Thymus (tissue), 11 donors: ENCODE results near the gene HOXA10. TPM values are rescaled to one million over a fixed set of nuclear protein-coding genes. Genes with fewer than 3 reads are reported as not detected.

Experiments used
- DNase-seq, 9 donors: peaks; one replicate each; pipeline ENCODE4 v3.0.0-alpha.2; 2013; ENCODE audit warnings: low spot score in 9 of 9, low read depth in 6 of 9, missing footprints in 1 of 9
- H3K27ac ChIP-seq, 2 donors: one replicate each; pipeline ENCODE4 v1.5.1; 2013; ENCODE audit warnings: control low read depth in 1 of 2, low read depth in 1 of 2, low read length in 1 of 2, mild to moderate bottlenecking in 1 of 2, moderate library complexity in 1 of 2
- H3K27me3 ChIP-seq, 2 donors: one replicate each; pipeline ENCODE4 v1.5.1; 2013; ENCODE audit warnings: low read length in 1 of 2; ENCODE audit not compliant: control insufficient read depth in 2 of 2, insufficient read depth in 1 of 2
- H3K36me3 ChIP-seq, 2 donors: one replicate each; pipeline ENCODE4 v1.5.1; 2013; ENCODE audit warnings: low read length in 1 of 2, mild to moderate bottlenecking in 1 of 2, moderate library complexity in 1 of 2; ENCODE audit not compliant: control insufficient read depth in 2 of 2, insufficient read depth in 2 of 2
- H3K4me1 ChIP-seq, 2 donors: one replicate each; pipeline ENCODE4 v1.5.1; 2013; ENCODE audit warnings: low read length in 2 of 2; ENCODE audit not compliant: control insufficient read depth in 2 of 2, insufficient read depth in 2 of 2
- H3K4me3 ChIP-seq, 2 donors: one replicate each; pipeline ENCODE4 v1.5.1; 2013; ENCODE audit warnings: low read length in 2 of 2, control low read depth in 1 of 2, mild to moderate bottlenecking in 1 of 2
- H3K9me3 ChIP-seq, 2 donors: one replicate each; pipeline ENCODE4 v1.5.1; 2013; ENCODE audit warnings: low read length in 1 of 2, mild to moderate bottlenecking in 1 of 2; ENCODE audit not compliant: control insufficient read depth in 2 of 2, insufficient read depth in 1 of 2
- WGBS: extraction: QIAGEN DNeasy Blood & Tissue Kit; methylation state at CpG from one replicate; pipeline ENCODE4 v1.1.7; 2013; 5-methylcytosine and 5-hydroxymethylcytosine counted together
- polyA plus RNA-seq: library from polyadenylated mRNA; stranded (reverse); fragments of 200-250 nt; gene quantifications from one replicate; pipeline ENCODE4 v1.2.3, GENCODE V29; 2013
- total RNA-seq: library from RNA; stranded (reverse); fragments of 120-200 nt; gene quantifications from one replicate; pipeline ENCODE4 v1.2.4, GENCODE V29; 2013
- donor health status: healthy.

Gene HOXA10
- total and polyA plus RNA-seq, 2 donors: 1.1 to 3.5 TPM

GRCh38 chr7:27140126-27140857 is 33.8 kb downstream of the HOXA10 start:
- H3K4me3 ChIP-seq: no peak overlapping the region
- 94% methylated on average over 15 of the region's 15 CpGs for WGBS

GRCh38 chr7:27139334-27140125 is 34.6 kb downstream of the HOXA10 start:
- WGBS: 93% methylated on average over 53 of the region's 53 CpGs
- DNase-seq: no peak
- H3K9me3 ChIP-seq: peaks cover 2 to 3% of the 10 kb centered on the region in 2 donors
- H3K4me1 ChIP-seq: peaks cover 5 to 11% of the 10 kb centered on the region in 2 donors
- H3K27me3 ChIP-seq: peaks cover 12 to 85% of the 10 kb centered on the region in 2 donors
- no peak overlapping the region for H3K27ac ChIP-seq
- no peak overlapping the region for H3K4me3 ChIP-seq
- no peaks in the 10 kb centered on the region for H3K36me3 ChIP-seq

More at GRCh38 chr7:27140126-27140857, 33.8 kb downstream of the HOXA10 start:
- no peak overlapping the region for H3K27ac ChIP-seq
- peaks cover 16 to 93% of the 10 kb centered on the region in 2 donors for H3K27me3 ChIP-seq
- H3K9me3 ChIP-seq: peaks cover 2 to 8% of the 10 kb centered on the region in 2 donors
- DNase-seq: no peak
- H3K36me3 ChIP-seq: no peaks in the 10 kb centered on the region
- H3K4me1 ChIP-seq: peaks cover 5 to 10% of the 10 kb centered on the region in 2 donors

GRCh38 chr7:27138985-27139333 is 35.2 kb downstream of the HOXA10 start:
- Histone ChIP-seq H3K4me1 (peaks cover 5 to 11% of the 10 kb centered on the region in 2 donors), H3K36me3 (no peaks in the 10 kb centered on the region), H3K9me3 (peaks cover 0 to 2% of the 10 kb centered on the region in 2 donors), H3K27ac (no peak overlapping the region), H3K27me3 (peaks cover 12 to 81% of the 10 kb centered on the region in 2 donors), H3K4me3 (no peak overlapping the region)
- DNase-seq: no peak
- WGBS: 94% methylated on average over 11 of the region's 11 CpGs

- H3K27me3 ChIP-seq: peaks cover 13 to 81% of the 10 kb centered on the region in 2 donors
- DNase-seq: no peak
- H3K9me3 ChIP-seq: no peaks in the 10 kb centered on the region
- H3K27ac ChIP-seq: no peak overlapping the region
- no peaks in the 10 kb centered on the region for H3K36me3 ChIP-seq
- 96% methylated on average over 1 of the region's 1 CpG for WGBS
- H3K4me1 ChIP-seq: peaks cover 5 to 11% of the 10 kb centered on the region in 2 donors
- H3K4me3 ChIP-seq: no peak overlapping the region
Measured at GRCh38 chr7:27138472-27138871, 35.6 kb downstream of the HOXA10 start.

- H3K9me3 ChIP-seq: no peaks in the 10 kb centered on the region
- H3K27me3 ChIP-seq: peaks cover 13 to 80% of the 10 kb centered on the region in 2 donors
- 95% methylated on average over 2 of the region's 2 CpGs for WGBS
- no peak overlapping the region for H3K4me3 ChIP-seq
- no peak for DNase-seq
- no peak overlapping the region for H3K27ac ChIP-seq
- no peaks in the 10 kb centered on the region for H3K36me3 ChIP-seq
- peaks cover 5 to 11% of the 10 kb centered on the region in 2 donors for H3K4me1 ChIP-seq
Measured at GRCh38 chr7:27137640-27138315, 36.3 kb downstream of the HOXA10 start.

GRCh38 chr7:27134392-27134791 is 39.7 kb downstream of the HOXA10 start:
- WGBS: 26% methylated on average over 2 of the region's 2 CpGs
- Histone ChIP-seq H3K36me3 (no peaks in the 10 kb centered on the region), H3K27me3 (peaks cover 13 to 65% of the 10 kb centered on the region in 2 donors), H3K27ac (no peak overlapping the region), H3K4me3 (no peak overlapping the region), H3K9me3 (peaks cover 0 to 6% of the 10 kb centered on the region in 2 donors), H3K4me1 (peaks cover 5 to 17% of the 10 kb centered on the region in 2 donors)
- no peak for DNase-seq

- Histone ChIP-seq H3K4me3 (no peak overlapping the region), H3K27me3 (peaks cover 12 to 63% of the 10 kb centered on the region in 2 donors), H3K27ac (no peak overlapping the region), H3K9me3 (peaks cover 0 to 7% of the 10 kb centered on the region in 2 donors), H3K4me1 (peaks cover 5 to 17% of the 10 kb centered on the region in 2 donors), H3K36me3 (no peaks in the 10 kb centered on the region)
- DNase-seq: no peak
- WGBS: 93% methylated on average over 18 of the region's 18 CpGs
Measured at GRCh38 chr7:27133409-27134231, 40.5 kb downstream of the HOXA10 start.

- WGBS: 87% methylated on average over 6 of the region's 6 CpGs
- Histone ChIP-seq H3K36me3 (no peaks in the 10 kb centered on the region), H3K4me1 (peaks cover 5 to 17% of the 10 kb centered on the region in 2 donors), H3K9me3 (peaks cover 0 to 7% of the 10 kb centered on the region in 2 donors), H3K27me3 (peaks cover 8 to 60% of the 10 kb centered on the region in 2 donors), H3K27ac (no peak overlapping the region), H3K4me3 (no peak overlapping the region)
- no peak for DNase-seq
Measured at GRCh38 chr7:27132978-27133377, 41.1 kb downstream of the HOXA10 start.
